Measurements from ENCODE around the gene ENTR1. TPM values are rescaled to one million over a fixed set of nuclear protein-coding genes. Genes with fewer than 3 reads are reported as not detected.

The ENTR1 gene
- total and polyA plus RNA-seq, 2 donors (not counting 1 experiment from before 2014, with no cell fraction given) = 77.7 to 86.3 TPM

- Histone ChIP-seq H4K20me1 (ENCODE audit: control insufficient read depth, insufficient read depth, low read length, poor library complexity, severe bottlenecking) (peaks cover 25% of the 10 kb centered on the region), H3K27ac (ENCODE audit: low read length in 2 of 2) (peak overlapping the region in 1 of 2 donors; percentile 54), H3K4me1 (ENCODE audit: control insufficient read depth in 2 of 2, insufficient read depth in 2 of 2, low read length in 2 of 2) (peaks cover 29 to 32% of the 10 kb centered on the region in 2 donors), H3K36me3 (replicated peaks in 1 of 2; ENCODE audit: control extremely low read depth in 1 of 2, control insufficient read depth in 1 of 2, extremely low read depth in 1 of 2, insufficient read depth in 2 of 2, low read length in 1 of 2) (peaks cover 3 to 36% of the 10 kb centered on the region in 2 experiments), H3K9ac (ENCODE audit: low read length) (peak overlapping the region; percentile 70), H3K4me2 (replicated peaks; ENCODE audit: low read depth, low read length, poor library complexity, severe bottlenecking) (peak overlapping the region; percentile 82), H3K27me3 (replicated peaks in 1 of 4; ENCODE audit: control extremely low read depth in 1 of 4, control insufficient read depth in 3 of 4, insufficient read depth in 4 of 4, low read length in 3 of 4) (no peaks in the 10 kb centered on the region), H3K4me3 (ENCODE audit: control extremely low read depth in 1 of 5, extremely low read depth in 1 of 5, insufficient read depth in 1 of 5, low read depth in 2 of 5, low read length in 4 of 5) (peak overlapping the region; percentile 30 to 83 (median 76)), H3K79me2 (ENCODE audit: control insufficient read depth, insufficient read depth, low read length) (peaks cover 51% of the 10 kb centered on the region), H3K9me3 (ENCODE audit: control extremely low read depth in 1 of 3, control insufficient read depth in 2 of 3, insufficient read depth in 1 of 3, low read length in 2 of 3) (no peaks in the 10 kb centered on the region), H2AFZ (ENCODE audit: insufficient read depth, low read depth, low read length, poor library complexity, severe bottlenecking) (peak overlapping the region; percentile 83)
- intact Hi-C loops (cut with micrococcal nuclease) = loop anchor here (1.0 to 5.0 kb wide), 9 partner anchors 11 to 433 kb away; partner anchors contain the start of genes DNLZ, ENTR1, INPP5E and PMPCA
- H3K4me3 Mint-ChIP-seq = peak overlapping the region; percentile 89
- no peaks in the 10 kb centered on the region for H3K9me3 Mint-ChIP-seq (ENCODE audit: insufficient read depth)
- WGBS (ENCODE audit: insufficient coverage) = 3% methylated on average over 67 of the region's 67 CpGs
- peaks cover 35% of the 10 kb centered on the region for H3K4me1 Mint-ChIP-seq
- H3K27ac Mint-ChIP-seq = peak overlapping the region; percentile 70
- ATAC-seq (ENCODE audit: low read depth) (peak; percentile 12), DNase-seq (peak; percentile 67)
- ChIA-PET POLR2A (interaction anchor here (1.6 kb wide), 1 partner anchor 12 kb away, joined by 3 read pairs; no protein-coding TSS in a partner anchor), CTCF (interaction anchor here (2.5 kb wide), 1 partner anchor 10 kb away, joined by 16 read pairs; the partner anchor contains the start of genes ENTR1 and PMPCA)
- TF ChIP-seq, protein P1, sequence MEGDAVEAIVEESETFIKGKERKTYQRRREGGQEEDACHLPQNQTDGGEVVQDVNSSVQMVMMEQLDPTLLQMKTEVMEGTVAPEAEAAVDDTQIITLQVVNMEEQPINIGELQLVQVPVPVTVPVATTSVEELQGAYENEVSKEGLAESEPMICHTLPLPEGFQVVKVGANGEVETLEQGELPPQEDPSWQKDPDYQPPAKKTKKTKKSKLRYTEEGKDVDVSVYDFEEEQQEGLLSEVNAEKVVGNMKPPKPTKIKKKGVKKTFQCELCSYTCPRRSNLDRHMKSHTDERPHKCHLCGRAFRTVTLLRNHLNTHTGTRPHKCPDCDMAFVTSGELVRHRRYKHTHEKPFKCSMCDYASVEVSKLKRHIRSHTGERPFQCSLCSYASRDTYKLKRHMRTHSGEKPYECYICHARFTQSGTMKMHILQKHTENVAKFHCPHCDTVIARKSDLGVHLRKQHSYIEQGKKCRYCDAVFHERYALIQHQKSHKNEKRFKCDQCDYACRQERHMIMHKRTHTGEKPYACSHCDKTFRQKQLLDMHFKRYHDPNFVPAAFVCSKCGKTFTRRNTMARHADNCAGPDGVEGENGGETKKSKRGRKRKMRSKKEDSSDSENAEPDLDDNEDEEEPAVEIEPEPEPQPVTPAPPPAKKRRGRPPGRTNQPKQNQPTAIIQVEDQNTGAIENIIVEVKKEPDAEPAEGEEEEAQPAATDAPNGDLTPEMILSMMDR (IDR thresholded peaks at IDR 0.05) = no peak
- no peak for TF ChIP-seq EZH2 (IDR thresholded peaks at IDR 0.05; ENCODE audit: borderline replicate concordance, insufficient read depth, low read depth, low read length, poor library complexity, severe bottlenecking)
- H3K27me3 Mint-ChIP-seq = no peaks in the 10 kb centered on the region
Measured at GRCh38 chr9:136399176-136400037, 11.0 kb downstream of the ENTR1 start.

GRCh38 chr9:136398286-136398685 lies 12.1 kb downstream of the ENTR1 start:
- peaks cover 3 to 47% of the 10 kb centered on the region in 2 experiments for H3K36me3 ChIP-seq (replicated peaks in 1 of 2; ENCODE audit: control extremely low read depth in 1 of 2, control insufficient read depth in 1 of 2, extremely low read depth in 1 of 2, insufficient read depth in 2 of 2, low read length in 1 of 2)
- H3K4me1 Mint-ChIP-seq = peaks cover 24% of the 10 kb centered on the region
- CTCF ChIA-PET = no interaction called here
- H3K27me3 ChIP-seq (replicated peaks in 1 of 4; ENCODE audit: control extremely low read depth in 1 of 4, control insufficient read depth in 3 of 4, insufficient read depth in 4 of 4, low read length in 3 of 4) = no peaks in the 10 kb centered on the region
- H3K4me1 ChIP-seq (ENCODE audit: control insufficient read depth in 2 of 2, insufficient read depth in 2 of 2, low read length in 2 of 2) = peaks cover 18 to 21% of the 10 kb centered on the region in 2 donors
- peak overlapping the region; percentile 10 for H3K27ac Mint-ChIP-seq
- H3K4me3 Mint-ChIP-seq = peak overlapping the region; percentile 89
- no peaks in the 10 kb centered on the region for H3K27me3 Mint-ChIP-seq
- H3K4me3 ChIP-seq (ENCODE audit: control extremely low read depth in 1 of 5, extremely low read depth in 1 of 5, insufficient read depth in 1 of 5, low read depth in 2 of 5, low read length in 4 of 5) = no peak overlapping the region
- DNase-seq = no peak
- no peak overlapping the region for H3K9ac ChIP-seq (ENCODE audit: low read length)
- ATAC-seq (ENCODE audit: low read depth) = no peak
- WGBS (ENCODE audit: insufficient coverage) = 97% methylated on average over 12 of the region's 12 CpGs
- no peaks in the 10 kb centered on the region for H3K9me3 ChIP-seq (ENCODE audit: control extremely low read depth in 1 of 3, control insufficient read depth in 2 of 3, insufficient read depth in 1 of 3, low read length in 2 of 3)
- H3K27ac ChIP-seq (ENCODE audit: low read length in 2 of 2) = no peak overlapping the region
- POLR2A ChIA-PET = no interaction called here
- H3K4me2 ChIP-seq (replicated peaks; ENCODE audit: low read depth, low read length, poor library complexity, severe bottlenecking) = peak overlapping the region; percentile 82
- H3K9me3 Mint-ChIP-seq (ENCODE audit: insufficient read depth) = no peaks in the 10 kb centered on the region
- peaks cover 50% of the 10 kb centered on the region for H3K79me2 ChIP-seq (ENCODE audit: control insufficient read depth, insufficient read depth, low read length)
- H4K20me1 ChIP-seq (ENCODE audit: control insufficient read depth, insufficient read depth, low read length, poor library complexity, severe bottlenecking) = peaks cover 25% of the 10 kb centered on the region
- intact Hi-C loops (cut with micrococcal nuclease) = no loop called here
- no peak overlapping the region for H2AFZ ChIP-seq (ENCODE audit: insufficient read depth, low read depth, low read length, poor library complexity, severe bottlenecking)
- TF ChIP-seq EZH2 (IDR thresholded peaks at IDR 0.05; ENCODE audit: borderline replicate concordance, insufficient read depth, low read depth, low read length, poor library complexity, severe bottlenecking) = no peak

Measured in B cell (primary cell).